KMS-11 (cell line): ENCODE measurements around the gene SDHA.
"Not testable (repeated sequence)": the region's sequence is repeated elsewhere in the genome, so short reads cannot be mapped to it uniquely, and the experiment has no call there.

Experiments
- H2AFZ ChIP-seq: fragments of 200-600 bp; sonication (generic); 2 replicates; pipeline ENCODE4 v1.6.1; 2016; ENCODE audit warnings: antibody characterized with exemption, mixed run types, low read depth
- H3K27ac ChIP-seq: fragments of 200-600 bp; sonication (generic); 2 replicates; pipeline ENCODE4 v1.6.1; 2016; ENCODE audit warnings: mild to moderate bottlenecking, mixed run types
- H3K27me3 ChIP-seq: fragments of 200-600 bp; sonication (generic); 2 replicates; pipeline ENCODE4 v1.6.1; 2017; ENCODE audit warnings: mild to moderate bottlenecking, low read depth, mixed run types, moderate library complexity; ENCODE audit not compliant: insufficient read depth
- H3K36me3 ChIP-seq: fragments of 200-600 bp; sonication (generic); 2 replicates; pipeline ENCODE4 v1.6.1; 2017; ENCODE audit warnings: mild to moderate bottlenecking, mixed run types; ENCODE audit not compliant: insufficient read depth
- H3K4me1 ChIP-seq: fragments of 200-600 bp; sonication (generic); 2 replicates; pipeline ENCODE4 v1.6.1; 2016; ENCODE audit warnings: mild to moderate bottlenecking, low read depth, mixed run types; ENCODE audit not compliant: poor library complexity, severe bottlenecking
- H3K4me2 ChIP-seq: fragments of 200-600 bp; sonication (generic); 2 replicates; pipeline ENCODE4 v1.7.0; 2016; ENCODE audit warnings: mild to moderate bottlenecking, mixed run types
- H3K4me3 ChIP-seq: fragments of 200-600 bp; sonication (generic); IDR thresholded peaks from 2 replicates; pipeline ENCODE4 v1.6.1; 2017; ENCODE audit warnings: low read depth, low read length, mixed read lengths; ENCODE audit not compliant: insufficient read depth
- H3K79me2 ChIP-seq: fragments of 200-600 bp; sonication (generic); 2 replicates; pipeline ENCODE4 v1.6.1; 2016; ENCODE audit warnings: low read depth, mixed run types; ENCODE audit not compliant: insufficient read depth
- H3K9ac ChIP-seq: fragments of 200-600 bp; sonication (generic); 2 replicates; pipeline ENCODE4 v1.6.1; 2016; ENCODE audit warnings: mild to moderate bottlenecking, mixed run types
- H4K20me1 ChIP-seq: fragments of 200-600 bp; sonication (generic); 2 replicates; pipeline ENCODE4 v1.6.1; 2016; ENCODE audit warnings: mild to moderate bottlenecking, mixed run types; ENCODE audit not compliant: insufficient read depth
- TF ChIP-seq, protein P1 (sequence below): fragments of 200-600 bp; sonication (generic); conservative IDR thresholded peaks from 2 replicates; pipeline ENCODE4 v1.6.1; 2017; ENCODE audit warnings: low read depth, mild to moderate bottlenecking, antibody characterized with exemption, low read length, moderate library complexity, mixed read lengths

The SDHA gene

DNA sequence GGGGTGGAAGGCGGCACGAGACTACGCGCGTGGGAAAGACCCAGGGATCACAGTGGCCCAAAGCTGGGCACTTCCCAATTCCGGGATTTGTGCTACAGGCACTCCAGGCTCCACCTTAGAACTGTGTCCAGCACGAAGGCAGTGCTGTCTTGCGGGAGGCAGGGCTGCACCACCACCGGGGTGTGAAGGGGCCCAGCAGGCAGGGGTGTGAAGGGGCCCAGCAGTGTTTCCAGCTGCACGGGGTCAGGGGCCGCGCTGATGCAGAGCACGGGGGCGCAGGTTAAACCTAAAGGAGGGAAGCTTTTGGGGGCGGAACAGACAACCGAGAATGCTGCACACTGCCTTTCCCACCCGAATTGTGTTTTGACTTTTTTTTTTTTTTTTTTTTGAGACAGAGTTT is 52.2 kb downstream of the SDHA start:
- no peaks in the 10 kb centered on the region for H4K20me1 ChIP-seq
- peaks cover 27% of the 10 kb centered on the region for H3K4me1 ChIP-seq
- peak overlapping the region; percentile 12; the same call in 1 of the 2 replicates for H2AFZ ChIP-seq
- H3K79me2 ChIP-seq = peaks cover 32% of the 10 kb centered on the region
- TF ChIP-seq, protein P1, sequence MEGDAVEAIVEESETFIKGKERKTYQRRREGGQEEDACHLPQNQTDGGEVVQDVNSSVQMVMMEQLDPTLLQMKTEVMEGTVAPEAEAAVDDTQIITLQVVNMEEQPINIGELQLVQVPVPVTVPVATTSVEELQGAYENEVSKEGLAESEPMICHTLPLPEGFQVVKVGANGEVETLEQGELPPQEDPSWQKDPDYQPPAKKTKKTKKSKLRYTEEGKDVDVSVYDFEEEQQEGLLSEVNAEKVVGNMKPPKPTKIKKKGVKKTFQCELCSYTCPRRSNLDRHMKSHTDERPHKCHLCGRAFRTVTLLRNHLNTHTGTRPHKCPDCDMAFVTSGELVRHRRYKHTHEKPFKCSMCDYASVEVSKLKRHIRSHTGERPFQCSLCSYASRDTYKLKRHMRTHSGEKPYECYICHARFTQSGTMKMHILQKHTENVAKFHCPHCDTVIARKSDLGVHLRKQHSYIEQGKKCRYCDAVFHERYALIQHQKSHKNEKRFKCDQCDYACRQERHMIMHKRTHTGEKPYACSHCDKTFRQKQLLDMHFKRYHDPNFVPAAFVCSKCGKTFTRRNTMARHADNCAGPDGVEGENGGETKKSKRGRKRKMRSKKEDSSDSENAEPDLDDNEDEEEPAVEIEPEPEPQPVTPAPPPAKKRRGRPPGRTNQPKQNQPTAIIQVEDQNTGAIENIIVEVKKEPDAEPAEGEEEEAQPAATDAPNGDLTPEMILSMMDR = no peak
- H3K9ac ChIP-seq = peak overlapping the region; percentile 17; the same call in 1 of the 2 replicates
- peak overlapping the region; percentile 47; the same call in 1 of the 2 replicates for H3K27ac ChIP-seq
- peak overlapping the region; percentile 55; the same call in 1 of the 2 replicates for H3K4me2 ChIP-seq
- H3K27me3 ChIP-seq = no peaks in the 10 kb centered on the region
- no peak overlapping the region for H3K4me3 ChIP-seq
- H3K36me3 ChIP-seq = peaks cover 6% of the 10 kb centered on the region; the same call in 1 of the 2 replicates

DNA sequence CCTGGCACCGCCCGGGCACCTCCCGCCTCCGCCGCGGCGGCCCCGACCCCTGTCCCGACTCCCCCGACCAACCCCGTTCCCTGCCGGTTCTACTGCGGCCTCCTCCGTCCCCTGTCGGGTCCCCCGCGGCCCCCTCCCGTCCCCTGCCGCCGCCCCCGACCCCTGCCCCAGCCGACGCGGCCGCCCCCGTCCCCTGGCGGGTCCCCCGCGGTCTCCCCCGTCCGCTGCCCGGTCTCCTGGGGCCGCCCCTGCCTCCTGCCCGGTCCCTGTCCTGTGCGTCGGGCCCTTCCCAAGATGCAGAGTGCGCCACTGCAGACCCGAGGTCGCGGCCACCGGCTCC is 53.7 kb downstream of the SDHA start:
- Histone ChIP-seq H3K4me1 (peaks cover 27% of the 10 kb centered on the region), H3K27ac (peak overlapping the region; percentile 50), H3K9ac (peak overlapping the region; percentile 80), H2AFZ (peak overlapping the region; percentile 25; the same call in 1 of the 2 replicates), H3K79me2 (peaks cover 42% of the 10 kb centered on the region), H3K4me2 (peak overlapping the region; percentile 14; the same call in 1 of the 2 replicates)
- not testable (repeated sequence) for H4K20me1 ChIP-seq, H3K4me3 ChIP-seq, H3K27me3 ChIP-seq, H3K36me3 ChIP-seq

DNA sequence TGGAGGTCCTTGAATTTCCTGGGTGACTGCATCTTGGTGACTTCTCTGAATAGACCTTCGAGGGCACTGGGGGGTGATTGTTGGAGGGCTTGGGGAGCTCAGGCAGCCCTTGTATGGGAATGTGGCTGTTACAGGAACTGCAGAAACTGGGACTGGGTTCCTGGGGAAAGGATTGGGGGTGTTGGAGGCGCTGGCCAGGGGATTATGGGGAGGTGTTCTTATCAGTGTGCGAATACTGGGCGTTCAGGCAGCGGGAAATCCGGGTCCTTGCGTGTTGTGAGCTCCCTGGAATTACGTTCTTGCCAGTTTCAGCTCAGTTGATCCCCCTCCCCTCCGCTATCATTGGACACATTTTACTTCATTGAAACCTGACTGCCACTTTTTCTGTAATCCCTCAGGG is 55.0 kb downstream of the SDHA start:
- Histone ChIP-seq H3K4me2 (peak overlapping the region; percentile 97; the same call in 1 of the 2 replicates), H3K79me2 (peaks cover 51% of the 10 kb centered on the region), H3K4me1 (peaks cover 27% of the 10 kb centered on the region)
- H3K36me3 ChIP-seq, H3K27me3 ChIP-seq, H2AFZ ChIP-seq, H3K27ac ChIP-seq, H4K20me1 ChIP-seq, H3K4me3 ChIP-seq, H3K9ac ChIP-seq: not testable (repeated sequence)

DNA sequence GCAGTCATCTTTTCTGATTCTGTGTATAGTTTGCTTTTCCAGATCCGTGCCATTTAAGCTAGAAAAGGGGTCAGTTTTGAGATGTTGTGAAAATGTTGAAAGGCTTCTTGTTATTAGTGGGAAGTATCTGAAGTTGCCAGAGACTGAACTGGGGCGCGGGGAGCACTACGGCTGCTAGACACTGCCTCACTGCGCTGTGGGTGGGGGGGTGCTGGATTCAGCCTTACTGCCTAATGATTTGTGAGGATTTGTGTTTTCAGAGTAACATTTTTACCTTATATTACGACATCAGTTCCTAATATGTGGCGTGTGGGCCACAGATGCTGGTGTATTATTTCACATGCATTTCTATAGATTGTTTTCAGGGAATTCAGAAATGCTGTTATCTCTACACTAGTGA is 55.4 kb downstream of the SDHA start:
- peaks cover 51% of the 10 kb centered on the region for H3K79me2 ChIP-seq
- not testable (repeated sequence) for H2AFZ ChIP-seq, H3K27ac ChIP-seq, H3K9ac ChIP-seq, H3K27me3 ChIP-seq, H4K20me1 ChIP-seq, H3K4me3 ChIP-seq, H3K36me3 ChIP-seq
- peak overlapping the region; percentile 97; the same call in 1 of the 2 replicates for H3K4me2 ChIP-seq
- peaks cover 27% of the 10 kb centered on the region for H3K4me1 ChIP-seq

DNA sequence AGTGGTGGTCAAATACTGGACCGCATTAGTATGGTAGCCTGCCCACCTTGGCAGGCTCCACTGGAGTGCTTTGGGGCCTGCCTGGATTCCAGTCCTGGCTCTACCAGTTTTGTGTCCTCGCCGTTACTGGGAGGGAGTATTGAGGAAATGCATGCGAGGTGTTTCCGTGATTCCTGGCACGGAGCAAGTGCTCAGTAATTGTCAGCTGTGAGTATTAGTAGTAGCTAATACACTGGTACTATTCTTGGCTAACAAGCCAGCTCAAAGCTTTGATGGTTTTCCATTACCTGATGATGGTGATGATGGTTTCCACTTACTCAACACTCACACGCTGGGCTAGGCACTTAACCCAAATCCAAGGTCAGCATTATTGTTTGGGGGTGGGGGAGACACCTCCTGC is 56.2 kb downstream of the SDHA start:
- H3K27ac ChIP-seq, H4K20me1 ChIP-seq, H3K36me3 ChIP-seq, H3K9ac ChIP-seq, H3K27me3 ChIP-seq, H3K4me3 ChIP-seq, H3K4me2 ChIP-seq, H2AFZ ChIP-seq: not testable (repeated sequence)
- peaks cover 56% of the 10 kb centered on the region for H3K79me2 ChIP-seq
- peaks cover 27% of the 10 kb centered on the region for H3K4me1 ChIP-seq

DNA sequence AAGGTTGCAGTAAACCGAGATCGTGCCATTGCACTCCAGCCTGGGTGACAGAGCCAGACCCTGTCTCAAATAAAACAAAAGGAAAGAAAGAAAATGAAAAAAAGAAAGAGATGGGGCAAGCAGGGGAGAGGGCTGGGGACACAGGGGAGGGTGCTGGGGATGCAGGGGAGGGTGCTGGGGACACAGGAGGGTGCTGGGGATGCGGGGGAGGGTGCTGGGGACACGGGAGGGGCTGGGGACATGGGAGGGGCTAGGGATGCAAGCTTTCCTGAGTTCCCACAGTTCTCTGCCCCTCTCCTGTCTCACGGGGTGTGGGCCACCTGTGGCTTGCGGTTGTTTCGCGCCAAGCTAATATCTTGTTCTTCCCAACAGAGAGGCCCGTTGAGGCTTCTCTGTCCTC is 60.5 kb downstream of the SDHA start:
- no peak overlapping the region for H3K4me3 ChIP-seq
- TF ChIP-seq, protein P1 = no peak
- peaks cover 6% of the 10 kb centered on the region; the same call in 1 of the 2 replicates for H3K36me3 ChIP-seq
- peaks cover 68% of the 10 kb centered on the region for H3K79me2 ChIP-seq
- no peak overlapping the region for H2AFZ ChIP-seq
- H3K27ac ChIP-seq = no peak overlapping the region
- H3K4me1 ChIP-seq = peaks cover 9% of the 10 kb centered on the region
- no peaks in the 10 kb centered on the region for H3K27me3 ChIP-seq
- no peak overlapping the region for H3K4me2 ChIP-seq
- no peaks in the 10 kb centered on the region for H4K20me1 ChIP-seq
- no peak overlapping the region for H3K9ac ChIP-seq

DNA sequence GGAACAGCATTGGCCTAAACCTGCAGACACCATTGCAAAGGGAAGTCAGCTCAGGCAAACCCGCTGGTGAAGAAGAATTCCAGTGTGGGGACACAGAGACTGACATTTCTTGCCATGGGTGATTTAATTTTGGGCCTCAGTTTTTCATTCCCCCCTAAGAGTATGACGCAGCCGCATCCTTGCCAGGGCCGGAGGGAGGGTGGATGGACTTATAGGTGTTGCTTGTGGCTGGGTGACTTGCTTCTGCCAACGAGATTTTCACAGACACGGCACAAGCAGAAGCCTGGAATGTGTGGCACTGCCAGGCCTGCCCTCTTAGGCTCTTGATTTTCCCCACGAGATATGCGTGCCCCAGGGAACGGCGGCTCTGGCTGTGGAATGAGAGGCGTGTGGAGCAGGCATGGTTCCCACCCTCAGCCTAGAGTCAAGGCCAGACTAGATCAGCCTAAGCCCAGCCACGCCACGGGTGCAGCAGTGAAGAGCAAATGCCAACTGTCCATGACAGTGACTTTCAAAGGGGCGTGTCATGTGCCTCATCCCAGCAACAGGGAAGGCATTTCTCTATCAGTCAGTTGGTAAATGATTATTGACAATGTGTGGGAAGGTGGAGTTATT is 61.0 kb downstream of the SDHA start:
- not testable (repeated sequence) for H2AFZ ChIP-seq, H3K27ac ChIP-seq, H3K9ac ChIP-seq, H3K4me2 ChIP-seq, H3K4me1 ChIP-seq, H3K4me3 ChIP-seq, H3K27me3 ChIP-seq, H4K20me1 ChIP-seq, H3K36me3 ChIP-seq
- H3K79me2 ChIP-seq = peaks cover 68% of the 10 kb centered on the region
